Muscle of back (tissue), 11 donors: ENCODE measurements around the gene LRRC4C. TPM values are rescaled to one million over a fixed set of nuclear protein-coding genes. Genes with fewer than 3 reads are reported as not detected.
A peak's percentile ranks its signal among the peaks of the same experiment; 100 is the strongest.

Experiments used
- DNase-seq, 3 donors: peaks; one replicate each; pipeline versions ENCODE4 v3.0.0 to v3.0.0-alpha.2; 2013
- polyA plus RNA-seq, 10 donors: library from polyadenylated mRNA; unstranded; fragments of 120-200 nt; gene quantifications; one replicate each; pipeline ENCODE4 v1.2.1, GENCODE V29; 2013; ENCODE audit not compliant: insufficient read length in 10 of 10

The LRRC4C gene
- polyA plus RNA-seq, 10 donors, result 1.8 to 5.4 (median 3.4) TPM

- no peak for DNase-seq
Observed at GRCh38 chr11:41119484-41119883, 340.0 kb downstream of the LRRC4C start.

- DNase-seq, result no peak
Observed at GRCh38 chr11:41118521-41118920, 340.9 kb downstream of the LRRC4C start.

GRCh38 chr11:41116970-41117369 lies 342.5 kb downstream of the LRRC4C start:
- DNase-seq, result no peak

- DNase-seq, result no peak
Observed at GRCh38 chr11:41115066-41115465, 344.4 kb downstream of the LRRC4C start.

- no peak for DNase-seq
Observed at GRCh38 chr11:41113160-41113559, 346.3 kb downstream of the LRRC4C start.

GRCh38 chr11:41110527-41110926 lies 348.9 kb downstream of the LRRC4C start:
- no peak for DNase-seq

GRCh38 chr11:41102471-41102870 lies 357.0 kb downstream of the LRRC4C start:
- DNase-seq, result no peak

- no peak for DNase-seq
Observed at GRCh38 chr11:41099654-41100053, 359.8 kb downstream of the LRRC4C start.

- no peak for DNase-seq
Observed at GRCh38 chr11:41085123-41085522, 374.3 kb downstream of the LRRC4C start.

GRCh38 chr11:41081756-41082285 lies 377.6 kb downstream of the LRRC4C start:
- no peak for DNase-seq

- DNase-seq, result no peak
Observed at GRCh38 chr11:41074318-41074717, 385.1 kb downstream of the LRRC4C start.

GRCh38 chr11:41065432-41065831 lies 394.0 kb downstream of the LRRC4C start:
- DNase-seq, result no peak

- no peak for DNase-seq
Observed at GRCh38 chr11:41058138-41058537, 401.3 kb downstream of the LRRC4C start.

- peak in 1 of 3 donors; percentile 1 for DNase-seq
Observed at GRCh38 chr11:41056892-41057569, 402.4 kb downstream of the LRRC4C start.

- no peak for DNase-seq
Observed at GRCh38 chr11:41053894-41054293, 405.6 kb downstream of the LRRC4C start.

GRCh38 chr11:41051919-41052635 lies 407.4 kb downstream of the LRRC4C start:
- no peak for DNase-seq

GRCh38 chr11:41050791-41051190 lies 408.7 kb downstream of the LRRC4C start:
- no peak for DNase-seq

GRCh38 chr11:41047229-41047628 lies 412.2 kb downstream of the LRRC4C start:
- DNase-seq, result no peak

GRCh38 chr11:41045266-41045665 lies 414.2 kb downstream of the LRRC4C start:
- no peak for DNase-seq

GRCh38 chr11:41044747-41045146 lies 414.7 kb downstream of the LRRC4C start:
- no peak for DNase-seq

GRCh38 chr11:41042688-41043087 lies 416.8 kb downstream of the LRRC4C start:
- DNase-seq, result no peak

- no peak for DNase-seq
Observed at GRCh38 chr11:41040474-41040873, 419.0 kb downstream of the LRRC4C start.

- no peak for DNase-seq
Observed at GRCh38 chr11:41039592-41039991, 419.9 kb downstream of the LRRC4C start.
